A549 (cell line): ENCODE data around the gene MATR3. TPM values are rescaled to one million over a fixed set of nuclear protein-coding genes. Genes with fewer than 3 reads are reported as not detected.

ENCODE experiments used
- CBX2 ChIP-seq: fragments of 200-600 bp; sonication (generic); IDR thresholded peaks from 2 replicates; pipeline ENCODE4 v1.6.1; 2016; ENCODE audit warnings: low read depth, mild to moderate bottlenecking, borderline replicate concordance
- CHD4 ChIP-seq: fragments of 200-600 bp; sonication (generic); IDR thresholded peaks from 2 replicates; pipeline ENCODE4 v1.6.1; 2016; ENCODE audit warnings: antibody characterized with exemption, mild to moderate bottlenecking, borderline replicate concordance
- EHF ChIP-seq: fragments of 250-450 bp; sonication (Bioruptor Pico); IDR thresholded peaks from 2 replicates; pipeline ENCODE4 v1.5.0; 2020; ENCODE audit warnings: mild to moderate bottlenecking
- FOSB ChIP-seq: fragments of 250-450 bp; sonication (Bioruptor Pico); IDR thresholded peaks from 2 replicates; pipeline ENCODE4 v1.5.0; 2020; ENCODE audit warnings: mild to moderate bottlenecking, moderate library complexity
- FOSL2 ChIP-seq, 2 experiments: fragments of 450-650 bp in 1 of 2; fragments of >200 bp in 1 of 2; sonication (Bioruptor Twin) in 1 of 2; formaldehyde crosslinking; IDR thresholded peaks; 2 replicates each; pipeline versions ENCODE4 v1.5.0 to v1.6.1; 2016 to 2020; ENCODE audit warnings: mild to moderate bottlenecking in 1 of 2, moderate library complexity in 1 of 2
- HOXA7 ChIP-seq: fragments of 250-450 bp; sonication (Bioruptor Pico); IDR thresholded peaks from 2 replicates; pipeline ENCODE4 v1.5.0; 2020; ENCODE audit warnings: mild to moderate bottlenecking, moderate library complexity
- HOXB13 ChIP-seq: fragments of 250-450 bp; sonication (Bioruptor Pico); IDR thresholded peaks from 2 replicates; pipeline ENCODE4 v1.5.0; 2020; ENCODE audit warnings: low read depth, mild to moderate bottlenecking, moderate library complexity
- JUNB ChIP-seq: fragments of >200 bp; sonication (Bioruptor Twin); formaldehyde crosslinking; IDR thresholded peaks from 2 replicates; pipeline ENCODE4 v1.6.1; 2016
- KDM1A ChIP-seq: fragments of 200-600 bp; sonication (generic); IDR thresholded peaks from 2 replicates; pipeline ENCODE4 v1.6.1; 2016; ENCODE audit warnings: low read depth, mild to moderate bottlenecking
- MYC ChIP-seq: IDR thresholded peaks from 2 replicates; pipeline ENCODE4 v1.6.1; 2012; ENCODE audit warnings: mild to moderate bottlenecking, inconsistent platforms, low read length, improper control_type of control experiment, borderline replicate concordance
- NR3C1 ChIP-seq: fragments of >200 bp; sonication (Bioruptor Twin); formaldehyde crosslinking; IDR thresholded peaks from 3 replicates; pipeline ENCODE4 v1.6.1; 2017
- RARB ChIP-seq: fragments of 250-450 bp; sonication (Bioruptor Pico); IDR thresholded peaks from 2 replicates; pipeline ENCODE4 v1.8.0; 2021; ENCODE audit warnings: mild to moderate bottlenecking, moderate library complexity
- RCOR1 ChIP-seq: fragments of 150-350 bp; IDR thresholded peaks from 2 replicates; pipeline ENCODE4 v1.6.1; 2014; ENCODE audit warnings: antibody characterized with exemption, low read length, low read depth
- RNF2 ChIP-seq: fragments of 200-600 bp; sonication (generic); IDR thresholded peaks from 2 replicates; pipeline ENCODE4 v1.6.1; 2016; ENCODE audit warnings: low read depth, mild to moderate bottlenecking, antibody characterized with exemption, moderate library complexity, borderline replicate concordance
- SMC3 ChIP-seq: fragments of >200 bp; sonication (Bioruptor Twin); formaldehyde crosslinking; IDR thresholded peaks from 3 replicates; pipeline ENCODE4 v1.6.1; 2018; ENCODE audit warnings: inconsistent platforms
- TFCP2L1 ChIP-seq: fragments of 250-450 bp; sonication (Bioruptor Pico); IDR thresholded peaks from 2 replicates; pipeline ENCODE4 v1.5.0; 2021; ENCODE audit warnings: mild to moderate bottlenecking
- ZFP36 ChIP-seq: fragments of 450-650 bp; IDR thresholded peaks from 2 replicates; pipeline ENCODE4 v1.6.1; 2014; ENCODE audit warnings: borderline replicate concordance; ENCODE audit not compliant: partially characterized antibody
- ZNF302 ChIP-seq: fragments of 250-450 bp; sonication (Bioruptor Pico); IDR thresholded peaks from 2 replicates; pipeline ENCODE4 v1.9.0; 2021; ENCODE audit warnings: inconsistent platforms, mild to moderate bottlenecking, moderate library complexity
- ZSCAN20 ChIP-seq: fragments of 250-450 bp; sonication (Bioruptor Pico); IDR thresholded peaks from 2 replicates; pipeline ENCODE4 v1.8.0; 2022; ENCODE audit warnings: mild to moderate bottlenecking, moderate library complexity
- polyA plus RNA-seq, 4 experiments: library from polyadenylated mRNA; depleted of rRNA in 3 of 4; stranded (reverse); fragments of >200 nt; fragmentation: RNase III in 1 of 4; extraction: RNeasy Plus Mini Kit Qiagen cat#74134 plus additional on column Dnase treatment in 1 of 4; gene quantifications; 2 replicates in 3 of 4; 3 replicates in 1 of 4; pipeline ENCODE4 v1.2.3, GENCODE V29; 2011 to 2017
- TF ChIP-seq, protein P1 (sequence below): fragments of 250-450 bp; sonication (Bioruptor Pico); IDR thresholded peaks from 2 replicates; pipeline ENCODE4 v1.5.0; 2020; ENCODE audit warnings: low read depth, mild to moderate bottlenecking, moderate library complexity
- TF ChIP-seq, protein P2 (sequence below): IDR thresholded peaks from 2 replicates; pipeline ENCODE4 v1.6.1; 2012; ENCODE audit warnings: low read depth, borderline replicate concordance
- TF ChIP-seq, protein P3 (sequence below): fragments of 150-350 bp; IDR thresholded peaks from 2 replicates; pipeline ENCODE4 v1.6.1; 2014; ENCODE audit warnings: low read depth, mild to moderate bottlenecking, low read length
- TF ChIP-seq, protein P4 (sequence below): fragments of 200-600 bp; sonication (generic); IDR thresholded peaks from 2 replicates; pipeline ENCODE4 v1.6.1; 2016; ENCODE audit warnings: antibody characterized with exemption, mild to moderate bottlenecking, moderate library complexity

The MATR3 gene
- polyA plus RNA-seq, 2 of the 4 experiments (the other 2 are of a cell fraction) = 178 to 189 TPM

DNA sequence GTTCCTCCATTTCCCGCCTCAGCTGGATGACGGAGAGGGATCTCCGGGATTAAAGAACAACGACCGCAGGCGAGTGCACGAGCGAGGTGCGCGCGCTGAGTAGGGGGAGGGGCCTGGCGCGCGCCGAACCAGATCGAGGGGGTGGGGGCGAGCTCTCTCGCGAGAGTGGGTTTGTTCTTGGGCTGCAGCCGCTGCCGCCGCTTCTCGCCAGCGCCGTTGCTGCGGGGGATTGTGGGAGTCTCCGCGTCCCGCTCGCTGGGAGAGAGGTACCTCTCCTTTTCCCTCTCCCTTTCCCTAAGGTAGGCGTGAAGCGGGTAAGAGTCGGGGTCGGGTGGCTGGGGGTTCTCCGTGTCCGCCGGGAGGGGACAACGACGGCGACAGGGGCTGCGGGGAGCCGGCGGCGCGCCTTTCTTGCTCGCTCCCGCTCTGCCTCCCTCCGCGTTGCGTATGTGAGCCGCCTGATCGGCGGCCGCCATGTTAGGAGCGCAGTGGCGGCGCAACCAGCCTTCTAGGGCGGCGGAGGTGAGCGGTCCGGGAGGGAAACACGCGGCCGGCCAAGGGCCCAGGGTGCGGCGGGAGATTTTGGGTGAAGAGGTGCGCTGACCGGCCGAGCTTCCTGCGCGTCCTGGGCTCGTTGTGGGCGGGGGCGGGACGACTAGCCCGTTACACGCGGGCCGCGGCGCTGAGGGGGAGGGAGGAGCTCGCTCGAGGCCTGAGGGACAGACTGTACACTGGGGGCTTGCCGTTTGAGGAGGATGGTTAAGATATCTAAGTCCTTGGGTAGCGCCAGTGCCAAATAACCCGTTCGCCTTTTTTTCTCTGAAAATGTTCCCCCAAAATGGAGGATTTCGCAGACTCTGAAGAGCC is at the start of gene MATR3 (continued):
- TF ChIP-seq ZNF302 (CRISPR knock-in tag) (no peak), HOXB13 (CRISPR knock-in tag) (no peak), ZSCAN20 (CRISPR knock-in tag) (no peak), JUNB (no peak), SMC3 (no peak), HOXA7 (CRISPR knock-in tag) (no peak), TFCP2L1 (peak; percentile 91), RARB (peak; percentile 60; the same call in 1 of the 2 replicates), RNF2 (no peak), FOSL2 (IDR thresholded peaks at IDR 0.05) (no peak), FOSL2 (CRISPR knock-in tag; IDR thresholded peaks at IDR 0.05) (no peak), FOSB (CRISPR knock-in tag) (no peak; the same call in 1 of the 2 replicates), KDM1A (no peak), ZFP36 (no peak), EHF (no peak), MYC (peak; percentile 68), CHD4 (no peak), RCOR1 (no peak), CBX2 (no peak), NR3C1 (no peak)
- TF ChIP-seq, protein P1, sequence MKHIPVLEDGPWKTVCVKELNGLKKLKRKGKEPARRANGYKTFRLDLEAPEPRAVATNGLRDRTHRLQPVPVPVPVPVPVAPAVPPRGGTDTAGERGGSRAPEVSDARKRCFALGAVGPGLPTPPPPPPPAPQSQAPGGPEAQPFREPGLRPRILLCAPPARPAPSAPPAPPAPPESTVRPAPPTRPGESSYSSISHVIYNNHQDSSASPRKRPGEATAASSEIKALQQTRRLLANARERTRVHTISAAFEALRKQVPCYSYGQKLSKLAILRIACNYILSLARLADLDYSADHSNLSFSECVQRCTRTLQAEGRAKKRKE (CRISPR knock-in tag) = no peak
- TF ChIP-seq, protein P2, sequence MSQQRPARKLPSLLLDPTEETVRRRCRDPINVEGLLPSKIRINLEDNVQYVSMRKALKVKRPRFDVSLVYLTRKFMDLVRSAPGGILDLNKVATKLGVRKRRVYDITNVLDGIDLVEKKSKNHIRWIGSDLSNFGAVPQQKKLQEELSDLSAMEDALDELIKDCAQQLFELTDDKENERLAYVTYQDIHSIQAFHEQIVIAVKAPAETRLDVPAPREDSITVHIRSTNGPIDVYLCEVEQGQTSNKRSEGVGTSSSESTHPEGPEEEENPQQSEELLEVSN = peak; percentile 87
- TF ChIP-seq, protein P3, sequence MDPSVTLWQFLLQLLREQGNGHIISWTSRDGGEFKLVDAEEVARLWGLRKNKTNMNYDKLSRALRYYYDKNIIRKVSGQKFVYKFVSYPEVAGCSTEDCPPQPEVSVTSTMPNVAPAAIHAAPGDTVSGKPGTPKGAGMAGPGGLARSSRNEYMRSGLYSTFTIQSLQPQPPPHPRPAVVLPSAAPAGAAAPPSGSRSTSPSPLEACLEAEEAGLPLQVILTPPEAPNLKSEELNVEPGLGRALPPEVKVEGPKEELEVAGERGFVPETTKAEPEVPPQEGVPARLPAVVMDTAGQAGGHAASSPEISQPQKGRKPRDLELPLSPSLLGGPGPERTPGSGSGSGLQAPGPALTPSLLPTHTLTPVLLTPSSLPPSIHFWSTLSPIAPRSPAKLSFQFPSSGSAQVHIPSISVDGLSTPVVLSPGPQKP = no peak
- TF ChIP-seq, protein P4, sequence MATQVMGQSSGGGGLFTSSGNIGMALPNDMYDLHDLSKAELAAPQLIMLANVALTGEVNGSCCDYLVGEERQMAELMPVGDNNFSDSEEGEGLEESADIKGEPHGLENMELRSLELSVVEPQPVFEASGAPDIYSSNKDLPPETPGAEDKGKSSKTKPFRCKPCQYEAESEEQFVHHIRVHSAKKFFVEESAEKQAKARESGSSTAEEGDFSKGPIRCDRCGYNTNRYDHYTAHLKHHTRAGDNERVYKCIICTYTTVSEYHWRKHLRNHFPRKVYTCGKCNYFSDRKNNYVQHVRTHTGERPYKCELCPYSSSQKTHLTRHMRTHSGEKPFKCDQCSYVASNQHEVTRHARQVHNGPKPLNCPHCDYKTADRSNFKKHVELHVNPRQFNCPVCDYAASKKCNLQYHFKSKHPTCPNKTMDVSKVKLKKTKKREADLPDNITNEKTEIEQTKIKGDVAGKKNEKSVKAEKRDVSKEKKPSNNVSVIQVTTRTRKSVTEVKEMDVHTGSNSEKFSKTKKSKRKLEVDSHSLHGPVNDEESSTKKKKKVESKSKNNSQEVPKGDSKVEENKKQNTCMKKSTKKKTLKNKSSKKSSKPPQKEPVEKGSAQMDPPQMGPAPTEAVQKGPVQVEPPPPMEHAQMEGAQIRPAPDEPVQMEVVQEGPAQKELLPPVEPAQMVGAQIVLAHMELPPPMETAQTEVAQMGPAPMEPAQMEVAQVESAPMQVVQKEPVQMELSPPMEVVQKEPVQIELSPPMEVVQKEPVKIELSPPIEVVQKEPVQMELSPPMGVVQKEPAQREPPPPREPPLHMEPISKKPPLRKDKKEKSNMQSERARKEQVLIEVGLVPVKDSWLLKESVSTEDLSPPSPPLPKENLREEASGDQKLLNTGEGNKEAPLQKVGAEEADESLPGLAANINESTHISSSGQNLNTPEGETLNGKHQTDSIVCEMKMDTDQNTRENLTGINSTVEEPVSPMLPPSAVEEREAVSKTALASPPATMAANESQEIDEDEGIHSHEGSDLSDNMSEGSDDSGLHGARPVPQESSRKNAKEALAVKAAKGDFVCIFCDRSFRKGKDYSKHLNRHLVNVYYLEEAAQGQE = peak; percentile 99
- TF ChIP-seq, all 56 proteins: peak for 18
